HG03159 (cell line): Measurements from ENCODE around the gene TTF2.
"Not testable (repeated sequence)": the region's sequence is repeated elsewhere in the genome, so short reads cannot be mapped to it uniquely, and the experiment has no call there.

ENCODE experiments used
- ATAC-seq: cut with Tn5 transposase; IDR thresholded peaks from one replicate; pipeline ENCODE4 v1.9.1; 2021; ENCODE audit warnings: mild to moderate bottlenecking, moderate library complexity; ENCODE audit not compliant: unreplicated experiment

The TTF2 gene

GRCh38 chr1:117092594-117092993 lies 32.5 kb downstream of the TTF2 start:
- ATAC-seq = no peak

- no peak for ATAC-seq
Measured at GRCh38 chr1:117093091-117093534, 33.0 kb downstream of the TTF2 start.

GRCh38 chr1:117093870-117094621 lies 33.9 kb downstream of the TTF2 start:
- ATAC-seq = peak; percentile 79

- no peak for ATAC-seq
Measured at GRCh38 chr1:117094841-117095604, 34.9 kb downstream of the TTF2 start.

- no peak for ATAC-seq
Measured at GRCh38 chr1:117096951-117097408, 36.9 kb downstream of the TTF2 start.

GRCh38 chr1:117097443-117097842 lies 37.3 kb downstream of the TTF2 start:
- ATAC-seq = no peak

GRCh38 chr1:117098287-117098890 lies 38.3 kb downstream of the TTF2 start:
- no peak for ATAC-seq

GRCh38 chr1:117101334-117101733 lies 41.2 kb downstream of the TTF2 start:
- no peak for ATAC-seq

GRCh38 chr1:117101858-117102257 lies 41.7 kb downstream of the TTF2 start:
- ATAC-seq = not testable (repeated sequence)

GRCh38 chr1:117104986-117105385 lies 44.9 kb downstream of the TTF2 start:
- no peak for ATAC-seq

GRCh38 chr1:117105722-117106121 lies 45.6 kb downstream of the TTF2 start:
- no peak for ATAC-seq

- ATAC-seq = no peak
Measured at GRCh38 chr1:117106478-117106877, 46.4 kb downstream of the TTF2 start.

GRCh38 chr1:117107364-117107763 lies 47.2 kb downstream of the TTF2 start:
- ATAC-seq = no peak

GRCh38 chr1:117110774-117111173 lies 50.6 kb downstream of the TTF2 start:
- no peak for ATAC-seq

GRCh38 chr1:117112047-117112717 lies 52.1 kb downstream of the TTF2 start:
- no peak for ATAC-seq

- ATAC-seq = no peak
Measured at GRCh38 chr1:117113199-117113598, 53.1 kb downstream of the TTF2 start.

GRCh38 chr1:117114877-117115276 lies 54.8 kb downstream of the TTF2 start:
- ATAC-seq = no peak

GRCh38 chr1:117116090-117116783 lies 56.1 kb downstream of the TTF2 start:
- ATAC-seq = no peak

GRCh38 chr1:117116784-117117130 lies 56.6 kb downstream of the TTF2 start:
- no peak for ATAC-seq

- no peak for ATAC-seq
Measured at GRCh38 chr1:117117697-117118096, 57.6 kb downstream of the TTF2 start.

- ATAC-seq = no peak
Measured at GRCh38 chr1:117118137-117118536, 58.0 kb downstream of the TTF2 start.
